Esophagus (tissue), 2 donors: ENCODE measurements around the gene MEG3. TPM values are rescaled to one million over a fixed set of nuclear protein-coding genes. Genes with fewer than 3 reads are reported as not detected.

ENCODE experiments used
- H3K27ac ChIP-seq, 2 donors: one replicate each; pipeline ENCODE4 v1.5.1; 2013; ENCODE audit warnings: low read depth in 2 of 2, mild to moderate bottlenecking in 2 of 2, inconsistent platforms in 1 of 2, low read length in 1 of 2, moderate library complexity in 1 of 2
- H3K27me3 ChIP-seq, 2 donors: one replicate each; pipeline ENCODE4 v1.6.1; 2013; ENCODE audit warnings: low read length in 2 of 2, control low read depth in 1 of 2, mild to moderate bottlenecking in 1 of 2; ENCODE audit not compliant: insufficient read depth in 2 of 2, control insufficient read depth in 1 of 2
- H3K36me3 ChIP-seq, 2 donors: one replicate each; pipeline ENCODE4 v1.6.1; 2013; ENCODE audit warnings: low read length in 1 of 2; ENCODE audit not compliant: control insufficient read depth in 2 of 2, insufficient read depth in 2 of 2
- H3K4me1 ChIP-seq, 2 donors: one replicate each; pipeline ENCODE4 v1.6.1; 2013; ENCODE audit warnings: low read length in 1 of 2; ENCODE audit not compliant: control insufficient read depth in 2 of 2, insufficient read depth in 2 of 2
- H3K4me3 ChIP-seq, 2 donors: one replicate each; pipeline ENCODE4 v1.5.1; 2013; ENCODE audit warnings: low read length in 2 of 2, mild to moderate bottlenecking in 2 of 2, low read depth in 1 of 2, moderate library complexity in 1 of 2
- H3K9me3 ChIP-seq, 2 donors: one replicate each; pipeline ENCODE4 v1.6.1; 2013; ENCODE audit warnings: mild to moderate bottlenecking in 2 of 2, low read depth in 1 of 2, low read length in 1 of 2, moderate library complexity in 1 of 2; ENCODE audit not compliant: control insufficient read depth in 2 of 2, insufficient read depth in 1 of 2
- WGBS, 2 donors: extraction: QIAGEN DNeasy Blood & Tissue Kit; methylation state at CpG; one replicate each; pipeline ENCODE4 v1.1.7; 2013; 5-methylcytosine and 5-hydroxymethylcytosine counted together
- polyA plus RNA-seq, 2 donors: library from polyadenylated mRNA; stranded (reverse); fragments of 200-250 nt; gene quantifications; one replicate each; pipeline ENCODE4 v1.2.3, GENCODE V29; 2013
- donor health status: healthy with polysubstance abuse.
- donor health status: Bipolar disorder and iron deficiency.

MEG3 gene
- polyA plus RNA-seq, 2 donors = 9.7 to 13.9 TPM

DNA sequence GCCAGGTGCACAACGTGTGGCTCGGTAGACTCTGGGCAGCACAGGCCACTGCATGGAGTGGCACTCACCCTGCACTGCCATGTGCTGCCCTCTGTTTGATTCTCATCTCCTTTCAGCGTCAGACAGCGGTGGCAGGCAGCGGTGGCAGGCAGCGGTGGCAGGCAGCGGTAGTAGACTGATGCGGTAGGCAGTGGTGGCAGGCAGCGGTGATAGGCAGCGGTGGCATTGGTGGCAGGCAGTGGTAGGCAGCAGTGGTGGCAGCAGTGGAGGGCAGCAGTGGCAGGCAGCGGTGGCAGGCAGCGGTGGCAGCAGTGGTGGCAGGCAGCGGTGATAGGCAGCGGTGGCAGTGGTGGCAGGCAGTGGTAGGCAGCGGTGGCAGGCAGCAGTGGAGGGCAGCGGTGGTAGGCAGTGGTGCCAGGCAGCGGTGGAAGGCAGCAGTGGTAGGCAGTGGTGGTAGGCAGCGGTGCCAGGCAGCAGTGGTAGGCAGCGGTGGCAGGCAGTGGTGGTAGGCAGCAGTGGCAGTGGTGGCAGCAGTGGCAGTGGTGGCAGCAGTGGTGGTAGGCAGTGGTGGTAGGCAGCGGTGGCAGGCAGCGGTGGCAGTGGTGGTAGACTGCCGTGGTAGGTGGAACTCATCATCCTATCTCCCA lies 6.0 kb upstream of the MEG3 start:
- Histone ChIP-seq H3K27ac (no peak overlapping the region), H3K9me3 (no peaks in the 10 kb centered on the region), H3K36me3 (no peaks in the 10 kb centered on the region), H3K27me3 (no peaks in the 10 kb centered on the region), H3K4me3 (no peak overlapping the region), H3K4me1 (no peaks in the 10 kb centered on the region)
- WGBS, 2 donors = 97% methylated on average over 22 of the region's 22 CpGs

DNA sequence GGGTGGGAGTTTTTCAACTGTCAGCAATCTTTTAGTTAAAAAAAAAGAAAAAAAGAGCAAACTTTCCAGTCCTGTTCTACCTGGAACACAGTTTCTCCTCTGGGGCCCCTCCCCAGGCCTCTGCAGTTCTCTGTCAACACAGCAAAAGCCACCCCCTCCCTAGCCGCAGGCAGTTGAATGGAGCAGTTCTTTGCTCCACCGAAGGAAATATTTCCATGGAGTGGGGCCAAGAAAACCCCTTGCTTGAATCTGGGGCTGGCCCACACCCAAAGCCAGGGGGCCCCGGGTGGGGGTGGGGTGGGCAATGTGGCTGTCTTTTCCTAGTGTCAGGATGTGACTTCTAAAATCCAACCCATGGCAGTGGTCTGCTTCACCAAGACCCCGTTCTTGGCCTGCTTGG lies 5.0 kb upstream of the MEG3 start:
- H3K36me3 ChIP-seq = no peaks in the 10 kb centered on the region
- H3K9me3 ChIP-seq = no peaks in the 10 kb centered on the region
- H3K4me1 ChIP-seq = peaks cover 0 to 4% of the 10 kb centered on the region in 2 donors
- H3K27me3 ChIP-seq = no peaks in the 10 kb centered on the region
- no peak overlapping the region for H3K27ac ChIP-seq
- H3K4me3 ChIP-seq = no peak overlapping the region
- WGBS, 2 donors = 45 to 47% methylated on average over 4 of the region's 4 CpGs

DNA sequence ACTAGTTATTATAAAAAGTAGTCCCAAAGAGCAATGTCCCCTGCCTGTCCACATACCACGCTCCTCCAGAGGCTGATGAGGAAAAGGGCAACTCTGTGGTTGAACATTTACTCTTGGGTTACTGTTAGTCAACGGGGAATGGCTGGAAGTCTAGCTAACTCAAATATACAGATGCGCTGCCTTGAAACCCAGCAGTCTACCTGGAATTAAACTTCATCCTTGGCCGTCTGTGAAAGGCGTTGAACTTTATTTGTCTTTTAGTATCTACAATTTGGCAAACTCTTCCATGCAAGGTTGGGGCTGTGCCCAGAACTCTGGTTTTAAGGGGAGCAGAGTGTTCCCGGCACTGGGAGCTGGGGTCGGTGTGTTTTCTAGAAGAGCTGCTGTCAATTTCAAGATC lies 3.9 kb upstream of the MEG3 start:
- Histone ChIP-seq H3K4me3 (no peak overlapping the region), H3K4me1 (peaks cover 0 to 4% of the 10 kb centered on the region in 2 donors), H3K36me3 (no peaks in the 10 kb centered on the region), H3K27ac (no peak overlapping the region), H3K27me3 (no peaks in the 10 kb centered on the region), H3K9me3 (no peaks in the 10 kb centered on the region)
- 63 to 71% methylated on average over 7 of the region's 7 CpGs for WGBS, 2 donors

GRCh38 chr14:100822532-100823296 lies 3.2 kb upstream of the MEG3 start:
- peaks cover 0 to 4% of the 10 kb centered on the region in 2 donors for H3K4me1 ChIP-seq
- H3K9me3 ChIP-seq = peaks cover under 1 to 3% of the 10 kb centered on the region in 2 donors
- H3K27ac ChIP-seq = no peak overlapping the region
- no peak overlapping the region for H3K4me3 ChIP-seq
- WGBS, 2 donors = 66 to 74% methylated on average over 9 of the region's 9 CpGs
- H3K27me3 ChIP-seq = no peaks in the 10 kb centered on the region
- no peaks in the 10 kb centered on the region for H3K36me3 ChIP-seq

DNA sequence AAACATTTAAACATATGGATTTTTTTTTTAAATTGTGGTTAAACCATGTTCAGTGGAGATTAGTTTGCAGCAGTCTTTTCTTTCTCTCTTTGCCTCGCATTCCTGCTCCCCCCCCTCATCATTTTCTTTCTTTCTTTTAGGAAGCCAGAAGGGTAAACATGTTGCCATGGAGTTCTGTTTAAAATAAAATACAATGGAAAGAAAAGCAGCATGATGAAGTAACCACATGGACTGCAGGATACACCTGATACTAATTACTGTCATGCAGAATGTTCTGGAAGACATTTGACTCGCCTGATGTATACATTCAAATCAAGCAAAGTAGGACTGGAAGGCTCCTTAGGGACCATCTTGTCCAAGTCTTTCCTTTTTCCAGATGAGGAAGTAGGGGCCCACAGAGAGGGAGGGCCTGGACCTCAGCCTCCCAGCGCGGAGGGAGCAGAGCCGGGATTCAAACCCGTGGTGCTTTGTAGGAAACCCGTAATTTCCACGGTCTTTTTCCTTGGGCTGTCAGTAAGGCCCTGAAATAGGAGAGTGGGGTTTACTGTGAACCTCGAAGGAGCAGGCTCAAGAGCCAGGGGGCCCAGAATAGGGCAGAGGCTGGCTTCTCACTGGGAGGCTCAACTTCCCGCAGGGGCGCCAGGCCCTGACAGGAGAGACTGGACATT lies 2.4 kb upstream of the MEG3 start:
- WGBS, 2 donors = 79 to 84% methylated on average over 11 of the region's 11 CpGs
- H3K9me3 ChIP-seq = peaks cover 3 to 5% of the 10 kb centered on the region in 2 donors
- H3K36me3 ChIP-seq = no peaks in the 10 kb centered on the region
- H3K27ac ChIP-seq = no peak overlapping the region
- no peaks in the 10 kb centered on the region for H3K27me3 ChIP-seq
- H3K4me1 ChIP-seq = peaks cover 0 to 4% of the 10 kb centered on the region in 2 donors
- H3K4me3 ChIP-seq = no peak overlapping the region

- Histone ChIP-seq H3K36me3 (no peaks in the 10 kb centered on the region), H3K4me3 (no peak overlapping the region), H3K9me3 (peaks cover 3 to 5% of the 10 kb centered on the region in 2 donors), H3K27ac (no peak overlapping the region), H3K4me1 (peaks cover 0 to 4% of the 10 kb centered on the region in 2 donors), H3K27me3 (no peaks in the 10 kb centered on the region)
- WGBS, 2 donors = 67 to 73% methylated on average over 32 of the region's 32 CpGs
Measured at GRCh38 chr14:100824091-100824551, 1.8 kb upstream of the MEG3 start.

GRCh38 chr14:100824901-100825712 lies 811 bp upstream of the MEG3 start:
- Histone ChIP-seq H3K27me3 (no peaks in the 10 kb centered on the region), H3K4me1 (peaks cover 0 to 4% of the 10 kb centered on the region in 2 donors), H3K9me3 (peaks cover 3 to 5% of the 10 kb centered on the region in 2 donors), H3K36me3 (no peaks in the 10 kb centered on the region), H3K27ac (no peak overlapping the region), H3K4me3 (no peak overlapping the region)
- 66 to 73% methylated on average over 36 of the region's 36 CpGs for WGBS, 2 donors

- H3K27me3 ChIP-seq = no peaks in the 10 kb centered on the region
- H3K4me3 ChIP-seq = no peak overlapping the region
- peaks cover 0 to 4% of the 10 kb centered on the region in 2 donors for H3K4me1 ChIP-seq
- no peak overlapping the region for H3K27ac ChIP-seq
- 49 to 58% methylated on average over 27 of the region's 27 CpGs for WGBS, 2 donors
- peaks cover 3 to 5% of the 10 kb centered on the region in 2 donors for H3K9me3 ChIP-seq
- H3K36me3 ChIP-seq = no peaks in the 10 kb centered on the region
Measured at GRCh38 chr14:100826391-100827100, 628 bp downstream of the MEG3 start.
